Keratinocyte (primary cell): ENCODE measurements around the gene ZBTB2.

Source experiments
- CTCF ChIP-seq, 3 experiments: IDR thresholded peaks in 1 of 3; conservative IDR thresholded peaks in 1 of 3; optimal IDR thresholded peaks in 1 of 3; 2 replicates in 2 of 3; 3 replicates in 1 of 3; pipeline versions ENCODE3 to v1.5.1; 2011; ENCODE audit warnings: low read length in 3 of 3, mild to moderate bottlenecking in 3 of 3, moderate library complexity in 2 of 3, control low read depth in 1 of 3, inconsistent platforms in 1 of 3; ENCODE audit not compliant: insufficient read depth in 2 of 3; ENCODE audit errors: extremely low read depth in 1 of 3
- EZH2 ChIP-seq: IDR thresholded peaks from one replicate; pipeline ENCODE4 v1.6.1; 2012; ENCODE audit warnings: inconsistent platforms, mild to moderate bottlenecking, low read length, moderate library complexity

- TF ChIP-seq EZH2 (no peak), CTCF (optimal IDR thresholded peaks at IDR 0.05 in 1 of 3, IDR thresholded peaks at IDR 0.05 in 1 of 3, conservative IDR thresholded peaks at IDR 0.05 in 1 of 3; ENCODE audit: extremely low read depth in 1 of 3, insufficient read depth in 2 of 3, low read length in 3 of 3) (no peak)
These were observed 3.1 kb downstream of the ZBTB2 start for GRCh38 chr6:151388236-151388635.
